Stimulated activated CD4-positive, alpha-beta T cell treated with anti-CD3 and anti-CD28 coated beads, Interleukin-2, amount 100 ng/mL, for 24 hours (primary cell): ENCODE results near the gene RBBP8NL.
"Not testable (repeated sequence)": the region's sequence is repeated elsewhere in the genome, so short reads cannot be mapped to it uniquely, and the experiment has no call there.

Source experiments
- DNase-seq, 2 donors: peaks; one replicate each; pipeline ENCODE4 v3.0.0-alpha.2; 2020

The RBBP8NL gene

DNA sequence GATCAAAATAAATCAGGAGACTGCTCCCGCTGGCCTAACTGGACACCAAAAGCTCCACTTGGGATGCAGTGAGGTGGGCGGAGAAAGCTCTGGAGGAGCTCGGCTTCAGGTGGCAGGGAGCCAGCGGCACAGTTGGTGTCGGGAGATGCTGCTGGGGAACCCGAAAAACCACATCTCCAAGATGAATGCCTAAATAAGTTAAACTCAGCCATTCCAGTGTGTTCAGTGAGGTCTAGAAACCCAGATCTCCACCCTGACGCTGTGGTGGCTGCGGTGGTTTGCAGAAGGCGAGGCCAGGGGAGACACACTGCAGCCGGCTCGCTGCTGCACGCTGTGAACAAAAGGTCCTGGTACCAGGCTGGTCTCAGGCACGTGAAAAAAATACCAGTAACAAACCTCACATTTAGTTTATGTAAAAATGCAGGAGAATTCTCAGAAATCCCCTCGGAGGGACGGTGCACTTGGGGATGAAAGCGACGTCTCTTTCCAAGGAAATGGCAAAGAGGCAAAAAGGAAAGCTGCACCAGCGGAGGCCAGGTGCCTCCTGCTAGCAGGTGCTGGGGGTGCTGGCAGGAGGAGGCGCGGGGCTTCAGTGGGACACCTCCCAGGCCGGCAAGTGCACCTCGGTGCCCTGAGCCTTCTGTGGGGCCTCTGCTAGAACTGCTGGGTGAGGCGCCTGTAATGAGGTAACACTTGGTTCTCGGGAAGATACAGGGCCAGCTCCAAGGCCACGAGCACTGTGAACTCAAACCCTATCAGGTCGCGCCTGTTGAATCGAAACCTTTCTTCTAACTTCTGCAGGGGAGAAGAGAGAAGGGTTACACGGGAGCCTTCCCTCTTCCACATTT, 36.8 kb downstream of the RBBP8NL start:
- no peak for DNase-seq

DNA sequence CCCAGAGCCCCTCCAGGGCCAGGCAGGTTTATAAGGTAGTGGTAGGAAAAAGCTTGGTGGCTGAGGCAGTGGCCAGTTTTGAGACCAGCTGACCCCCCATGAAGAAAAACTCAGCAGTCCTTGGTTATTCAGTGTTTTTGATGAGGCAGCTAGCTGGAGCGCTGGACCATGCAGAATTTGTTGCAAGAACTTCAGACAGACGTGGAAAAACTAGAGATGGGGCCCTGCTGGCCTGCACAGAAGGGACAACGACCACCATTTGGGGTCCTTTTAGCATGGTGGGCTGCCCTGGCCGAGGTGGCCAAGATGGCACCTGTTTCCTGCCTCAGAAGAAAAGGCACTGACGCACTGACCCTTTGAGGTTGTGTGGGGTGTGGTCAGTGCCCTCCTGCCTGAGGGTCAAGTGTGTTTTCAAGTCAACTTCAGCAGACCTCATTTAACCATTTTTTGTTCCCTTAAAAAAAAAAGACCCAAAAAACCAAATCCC, 37.7 kb downstream of the RBBP8NL start:
- DNase-seq, result no peak

DNA sequence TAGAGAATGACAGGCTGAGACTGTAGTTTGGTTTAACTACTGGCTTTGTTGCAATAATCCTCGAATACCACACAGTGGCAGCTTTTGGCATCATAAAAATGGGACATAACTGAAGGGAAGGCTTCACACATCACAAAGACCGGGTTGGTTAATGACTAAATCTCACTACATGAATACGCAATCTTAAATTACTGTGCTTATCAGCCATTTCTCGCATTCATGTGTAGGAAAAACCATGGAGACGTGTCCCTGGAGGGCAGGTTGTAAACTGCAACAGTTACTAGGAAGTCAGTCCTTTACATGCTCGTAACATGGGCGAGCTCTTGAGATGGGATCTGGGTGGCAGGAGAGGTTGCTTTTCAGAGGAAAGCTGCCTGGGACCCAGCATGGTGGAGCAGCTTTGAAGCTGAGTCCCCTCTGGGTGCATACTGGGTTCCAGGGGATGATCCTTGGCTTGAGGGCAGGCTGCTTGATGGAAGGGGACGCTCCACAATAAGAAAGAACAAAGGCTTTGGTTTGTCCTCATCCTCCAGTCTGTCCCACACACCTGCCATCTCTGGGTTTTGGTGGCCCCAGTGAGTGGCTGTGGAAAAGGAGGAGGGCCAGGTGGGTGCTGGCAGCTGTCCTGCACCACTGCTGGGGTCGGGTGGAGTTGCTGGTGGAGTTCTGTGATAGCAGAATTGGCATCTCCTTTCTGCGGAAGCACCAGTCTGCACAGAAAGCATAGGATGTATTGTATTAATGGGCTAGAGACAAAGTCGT, 38.3 kb downstream of the RBBP8NL start:
- DNase-seq, result no peak

DNA sequence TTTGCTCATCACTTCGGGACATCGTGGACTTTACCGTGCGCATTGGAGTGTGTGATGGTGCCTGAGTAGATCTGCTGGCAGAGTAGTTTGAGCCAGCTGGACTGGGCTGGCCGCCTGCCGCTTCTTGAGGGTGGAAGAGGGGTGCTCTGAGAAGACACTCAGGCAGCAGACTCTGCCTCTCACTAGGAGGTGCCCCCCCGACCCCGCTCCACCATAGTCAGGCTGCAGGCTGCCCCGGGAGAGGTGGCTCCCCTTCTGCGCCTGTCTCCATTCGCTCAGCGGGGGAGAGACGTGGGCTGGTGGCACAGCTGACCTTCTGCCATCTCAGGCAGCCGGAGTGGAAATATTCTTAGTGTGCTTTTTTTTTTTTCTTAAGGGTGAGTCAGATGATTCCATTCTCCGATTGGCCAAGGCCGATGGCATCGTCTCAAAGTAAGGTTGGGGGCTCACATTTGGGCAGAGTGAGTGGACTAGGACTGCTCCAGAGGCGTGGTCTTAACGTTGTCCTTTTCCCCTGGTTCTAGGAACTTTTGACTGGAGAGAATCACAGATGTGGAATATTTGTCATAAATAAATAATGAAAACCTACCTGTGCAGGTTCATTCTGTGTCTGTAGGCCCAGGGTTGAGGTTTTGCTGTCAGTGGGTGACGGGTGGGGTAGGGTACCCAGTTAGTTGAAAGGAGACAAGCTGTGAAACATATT, 39.3 kb downstream of the RBBP8NL start:
- DNase-seq, result no peak

GRCh38 chr20:62387219-62387913, 40.0 kb downstream of the RBBP8NL start:
- DNase-seq, result no peak

DNA sequence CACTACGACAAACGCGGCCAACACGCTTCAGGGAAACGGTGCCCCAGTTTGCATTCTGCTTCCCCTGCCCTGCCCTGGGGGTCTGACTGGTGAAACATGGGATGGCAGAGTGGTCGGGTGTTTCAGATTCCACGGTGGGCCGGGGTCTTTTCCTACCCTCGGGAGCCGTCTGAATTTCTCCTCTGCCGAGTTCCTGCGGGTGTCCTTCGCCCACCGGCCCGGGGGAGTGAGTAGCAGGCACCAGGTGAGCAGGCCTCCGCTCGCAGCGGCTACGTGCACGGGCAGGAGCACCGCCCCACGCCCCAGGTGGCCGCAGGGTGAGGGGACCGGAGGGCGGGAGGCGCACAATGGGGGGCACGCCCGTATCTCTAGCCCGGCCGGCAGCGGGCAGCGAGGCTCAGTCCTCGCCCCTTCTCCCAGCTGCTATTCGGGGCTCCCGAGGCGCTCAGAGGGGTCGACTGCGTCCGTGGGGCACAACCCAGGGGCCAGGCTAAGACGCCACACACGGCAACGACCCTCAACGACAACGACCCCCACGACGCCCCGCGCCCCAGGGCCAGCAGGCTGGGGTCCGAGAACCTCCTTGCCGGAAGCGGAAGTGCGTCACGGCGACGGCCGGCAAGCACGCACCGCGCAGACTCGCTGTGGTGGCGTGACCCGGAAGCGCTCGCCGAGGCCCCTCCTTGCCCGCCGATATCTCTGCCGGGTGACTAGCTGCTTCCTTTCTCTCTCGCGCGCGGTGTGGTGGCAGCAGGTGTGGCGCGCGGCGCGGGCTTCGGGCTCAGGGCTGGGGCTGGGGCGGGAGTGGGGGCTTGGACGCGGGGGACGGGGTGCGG, 40.7 kb downstream of the RBBP8NL start, which contains the start of gene RPS21:
RPS21 (plus strand) TSS at position 721 of the 836 bp plus-strand sequence. CDS start 236 bp downstream, outside the sequence.
- DNase-seq, result peak; percentile 92 to 94

- DNase-seq, result peak; percentile 80 to 84
These were observed 44.8 kb downstream of the RBBP8NL start for GRCh38 chr20:62382306-62383198.

- no peak for DNase-seq
These were observed 45.5 kb downstream of the RBBP8NL start for GRCh38 chr20:62381842-62382241.

- DNase-seq, result no peak
These were observed 46.0 kb downstream of the RBBP8NL start for GRCh38 chr20:62381202-62381797.

DNA sequence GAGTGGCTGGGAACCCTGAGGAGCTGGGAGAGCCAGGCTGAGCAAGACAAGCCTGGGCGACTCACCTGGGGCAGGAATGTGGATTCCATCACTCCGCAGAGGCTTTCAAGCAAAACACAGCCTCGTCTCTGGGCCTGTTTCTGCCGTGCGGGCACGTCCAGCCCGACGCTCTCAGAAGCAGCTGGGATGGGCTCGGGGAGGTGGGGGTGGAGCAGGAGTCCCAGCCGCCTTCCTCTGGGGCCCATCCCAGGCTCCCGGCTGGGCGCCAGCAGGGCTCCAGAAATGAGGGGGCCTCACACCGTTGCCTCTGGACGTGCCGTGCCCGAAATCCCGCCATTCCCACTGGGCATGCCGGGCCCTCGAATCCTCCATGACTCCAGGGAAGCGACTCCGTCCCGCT, 49.1 kb downstream of the RBBP8NL start:
- no peak for DNase-seq

- no peak for DNase-seq
These were observed 49.6 kb downstream of the RBBP8NL start for GRCh38 chr20:62377615-62378178.

DNA sequence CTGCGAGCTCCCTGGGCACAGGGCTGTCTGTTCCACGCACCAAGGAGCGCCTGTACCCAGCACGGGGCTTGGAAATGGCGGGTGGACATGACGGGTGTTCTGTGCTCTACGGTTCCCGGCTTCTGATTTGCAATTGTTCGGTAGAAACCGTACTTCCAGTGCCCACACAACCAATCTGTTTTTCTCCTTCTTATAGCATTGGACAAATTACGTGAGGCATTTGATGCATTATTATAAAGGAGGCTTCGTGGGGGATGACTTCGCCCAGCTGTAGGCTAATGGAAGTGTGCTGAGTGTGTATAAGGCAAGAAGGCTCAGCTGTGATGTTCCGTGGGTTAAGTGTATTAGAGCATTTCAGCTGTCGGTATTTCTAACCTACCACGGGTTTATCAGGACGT, 50.3 kb downstream of the RBBP8NL start:
- no peak for DNase-seq

DNA sequence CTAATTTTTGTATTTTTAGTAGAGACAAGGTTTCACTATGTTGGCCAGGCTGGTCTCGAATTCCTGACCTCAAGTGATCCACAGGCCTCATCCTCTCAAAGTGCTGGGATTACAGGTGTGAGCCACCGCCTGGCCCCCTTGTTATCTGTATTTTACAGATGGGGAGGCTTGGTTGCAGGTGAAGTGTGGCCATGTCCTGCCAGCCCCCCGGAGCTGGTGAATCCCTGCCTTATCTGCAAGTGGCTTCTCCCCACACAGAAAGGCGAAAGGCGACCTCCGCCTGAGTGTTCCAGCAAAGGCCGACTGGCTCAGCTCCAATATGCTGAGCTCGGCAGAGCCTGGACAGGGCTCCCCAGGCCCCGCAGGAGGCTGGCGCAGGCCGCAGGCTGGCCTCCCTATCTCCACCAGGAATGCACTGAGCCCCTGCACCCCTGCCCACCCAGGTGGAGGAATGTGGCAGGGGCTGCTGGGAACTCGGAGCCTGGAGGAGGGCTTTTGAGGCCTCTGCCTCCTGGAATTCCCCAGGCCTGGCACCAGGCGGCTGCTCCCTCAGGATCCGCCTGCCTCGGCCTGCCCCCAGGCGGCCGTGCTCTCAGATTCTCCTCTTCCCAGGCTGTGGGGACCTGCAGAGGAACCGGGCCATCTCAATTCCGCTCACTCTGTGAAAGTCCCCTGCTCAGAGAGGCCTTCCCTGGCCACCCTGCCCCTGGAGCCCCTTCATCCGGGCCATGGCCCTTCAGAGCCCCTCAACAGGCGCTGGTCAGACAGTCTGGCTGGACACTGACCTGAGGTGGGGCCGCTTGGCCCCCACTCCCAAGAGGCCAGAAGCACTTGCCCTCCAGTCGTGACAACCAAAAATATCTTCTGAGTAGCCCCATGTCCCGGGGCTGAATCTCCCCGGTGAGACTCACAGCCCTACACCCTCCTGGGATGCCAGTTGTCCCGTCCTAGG, 51.0 kb downstream of the RBBP8NL start:
- DNase-seq, result no peak

DNA sequence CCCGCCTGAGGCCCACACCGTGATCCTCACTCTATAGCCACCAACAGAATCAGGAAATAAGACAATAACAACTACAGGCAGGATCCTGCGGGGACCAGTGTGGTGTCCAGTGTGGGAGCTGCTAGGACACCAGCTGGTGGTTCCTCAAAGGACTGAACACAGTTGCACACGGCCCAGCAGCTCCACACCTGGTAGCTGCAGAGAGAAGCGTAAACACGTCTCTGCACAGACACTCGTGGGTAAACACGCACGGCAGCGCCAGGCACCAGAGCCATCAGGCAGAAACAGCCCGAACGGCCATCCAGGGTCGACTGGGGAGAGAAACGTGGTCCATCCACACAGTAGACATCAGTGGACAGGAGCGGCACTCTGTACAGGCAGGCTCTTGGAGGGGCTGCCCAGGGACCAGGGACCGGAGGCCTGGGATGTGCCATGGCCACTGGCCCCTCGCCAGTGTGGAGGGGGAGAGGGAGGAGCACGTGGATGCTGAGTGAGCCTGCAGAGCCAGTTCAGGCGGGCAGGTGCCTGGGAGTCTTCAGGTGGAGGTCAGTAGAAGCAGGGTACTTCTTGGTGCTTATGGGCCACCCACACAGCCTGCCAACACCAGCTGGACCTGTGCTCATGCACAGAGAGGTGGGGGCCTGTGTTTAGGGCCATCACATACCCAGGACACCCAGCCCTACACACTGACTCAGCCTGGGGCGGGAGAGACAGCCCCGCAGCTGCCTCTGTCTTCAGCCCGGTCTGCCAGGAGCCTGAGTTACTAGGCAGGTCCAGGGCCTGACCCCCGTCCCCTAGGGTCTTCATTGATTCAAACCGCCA, 52.8 kb downstream of the RBBP8NL start:
- DNase-seq, result no peak

DNA sequence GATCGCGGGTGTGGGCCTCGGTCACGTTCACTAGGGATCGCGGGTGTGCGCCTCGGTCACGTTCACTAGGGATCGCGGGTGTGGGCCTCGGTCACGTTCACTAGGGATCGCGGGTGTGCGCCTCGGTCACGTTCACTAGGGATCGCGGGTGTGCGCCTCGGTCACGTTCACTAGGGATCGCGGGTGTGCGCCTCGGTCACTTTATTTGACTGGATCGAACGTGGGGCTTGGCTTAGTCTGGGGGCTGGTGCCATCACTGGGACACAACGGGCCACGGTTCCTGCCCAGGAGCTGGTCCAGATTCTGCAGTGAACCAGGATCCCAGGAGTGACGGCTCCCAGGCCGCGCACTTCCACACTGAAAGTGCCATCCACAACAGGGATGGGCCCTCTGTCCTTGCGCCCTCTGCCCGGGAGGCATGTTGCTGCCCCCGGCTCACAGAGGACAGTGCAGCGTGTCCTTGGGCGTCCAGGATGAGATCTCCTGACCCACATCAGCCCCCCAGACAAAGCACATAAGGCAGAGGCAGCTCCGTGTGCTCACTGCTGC, 53.6 kb downstream of the RBBP8NL start:
- not testable (repeated sequence) for DNase-seq

GRCh38 chr20:62372042-62372993, 55.0 kb downstream of the RBBP8NL start:
- DNase-seq, result no peak
